H1 (cell line): ENCODE results near the gene VGLL4.

Experiments used
- BRCA1 ChIP-seq: IDR thresholded peaks from 2 replicates; pipeline ENCODE4 v1.6.1; 2012; ENCODE audit warnings: low read depth, low read length, improper control_type of control experiment
- CTCF ChIP-seq, 3 experiments: IDR thresholded peaks; 1 replicate in 2 of 3; 2 replicates in 1 of 3; pipeline versions ENCODE4 v1.5.1 to v1.6.1; 2011; ENCODE audit warnings: low read length in 3 of 3, mild to moderate bottlenecking in 3 of 3, inconsistent platforms in 2 of 3, low read depth in 1 of 3, moderate library complexity in 1 of 3; ENCODE audit not compliant: insufficient read depth in 1 of 3; ENCODE audit errors: control extremely low read depth in 1 of 3
- EP300 ChIP-seq, 2 experiments: IDR thresholded peaks; 1 replicate in 1 of 2; 2 replicates in 1 of 2; pipeline ENCODE4 v1.6.1; 2011 to 2012; ENCODE audit warnings: low read depth in 2 of 2, low read length in 2 of 2, mild to moderate bottlenecking in 2 of 2, borderline replicate concordance in 1 of 2, inconsistent platforms in 1 of 2, moderate library complexity in 1 of 2
- EZH2 ChIP-seq: fragments of 200-600 bp; sonication (generic); IDR thresholded peaks from 2 replicates; pipeline ENCODE4 v1.7.1; 2012; ENCODE audit warnings: low read depth, mild to moderate bottlenecking, moderate library complexity, low read length, inconsistent platforms; ENCODE audit not compliant: severe bottlenecking
- POLR2A ChIP-seq, 2 experiments: IDR thresholded peaks; 1 replicate in 1 of 2; 2 replicates in 1 of 2; pipeline ENCODE4 v1.6.1; 2011; ENCODE audit warnings: low read depth in 2 of 2, low read length in 2 of 2, mild to moderate bottlenecking in 2 of 2; ENCODE audit errors: control extremely low read depth in 1 of 2
- POLR2AphosphoS5 ChIP-seq: IDR thresholded peaks from 2 replicates; pipeline ENCODE4 v1.6.1; 2011; ENCODE audit warnings: low read depth, low read length

- no peak for TF ChIP-seq POLR2AphosphoS5
- no peak for TF ChIP-seq POLR2A (IDR thresholded peaks at IDR 0.05; ENCODE audit: control extremely low read depth in 1 of 2, low read depth in 2 of 2, low read length in 2 of 2)
- TF ChIP-seq CTCF (IDR thresholded peaks at IDR 0.05; ENCODE audit: control extremely low read depth in 1 of 3, insufficient read depth in 1 of 3, low read depth in 1 of 3, low read length in 3 of 3): no peak
- no peak for TF ChIP-seq EZH2
- no peak for TF ChIP-seq EP300 (IDR thresholded peaks at IDR 0.05; ENCODE audit: borderline replicate concordance in 1 of 2, low read depth in 2 of 2, low read length in 2 of 2)
- TF ChIP-seq BRCA1: no peak
Observed at GRCh38 chr3:11553436-11554235, 90.1 kb downstream of the VGLL4 start.
